Ascending aorta (tissue), 2 donors: ENCODE data around the gene IGF2. TPM values are rescaled to one million over a fixed set of nuclear protein-coding genes. Genes with fewer than 3 reads are reported as not detected.

ENCODE experiments used
- DNase-seq, 2 donors: peaks; one replicate each; pipeline ENCODE4 v3.0.0-alpha.2; 2019; ENCODE audit warnings: low spot score in 2 of 2
- H3K27ac ChIP-seq, 2 donors: fragments of 200-600 bp; sonication (generic); one replicate each; pipeline ENCODE4 v1.5.1; 2016 to 2017; ENCODE audit warnings: mild to moderate bottlenecking in 1 of 2
- H3K27me3 ChIP-seq: fragments of 200-600 bp; sonication (generic); one replicate; pipeline ENCODE4 v1.5.1; 2017
- H3K36me3 ChIP-seq, 2 donors: fragments of 200-600 bp; sonication (generic); one replicate each; pipeline ENCODE4 v1.5.1; 2016
- H3K4me1 ChIP-seq, 2 donors: fragments of 200-600 bp; sonication (generic); one replicate each; pipeline ENCODE4 v1.5.1; 2016 to 2017; ENCODE audit warnings: mild to moderate bottlenecking in 1 of 2
- H3K4me3 ChIP-seq, 2 donors: fragments of 200-600 bp; sonication (generic); one replicate each; pipeline ENCODE4 v1.5.1; 2016 to 2017; ENCODE audit warnings: mild to moderate bottlenecking in 1 of 2
- H3K9me3 ChIP-seq, 2 donors: fragments of 200-600 bp; sonication (generic); one replicate each; pipeline ENCODE4 v1.5.1; 2016
- CTCF ChIP-seq, 3 experiments: fragments of 200-600 bp in 2 of 3; fragments of 450-650 bp in 1 of 3; sonication (generic) in 2 of 3; IDR thresholded peaks; one replicate each; pipeline ENCODE4 v1.5.1; 2016 to 2019; ENCODE audit warnings: antibody characterized with exemption in 3 of 3, mild to moderate bottlenecking in 1 of 3, moderate library complexity in 1 of 3
- intact Hi-C: fragments of 100-400 bp; cut with DNase I; formaldehyde crosslinking; loops from one replicate; pipeline ENCODE4 v1.15.1; 2023
- total RNA-seq: library from RNA; depleted of rRNA; stranded (reverse); fragments of >200 nt; gene quantifications from one replicate; pipeline ENCODE4 v1.1.0, GENCODE V29; 2016

Gene IGF2
- total RNA-seq, 1 donor from 2014 or later = 124 TPM

- DNase-seq = peak; percentile 16 to 77
- Histone ChIP-seq H3K9me3 (no peaks in the 10 kb centered on the region), H3K4me1 (peaks cover 0 to 3% of the 10 kb centered on the region in 2 donors), H3K36me3 (no peaks in the 10 kb centered on the region), H3K27me3 (no peaks in the 10 kb centered on the region), H3K27ac (no peak overlapping the region), H3K4me3 (no peak overlapping the region)
- intact Hi-C loops = no loop called here
- TF ChIP-seq CTCF (IDR thresholded peaks at IDR 0.05) = peak; percentile 49 to 66 (median 49)
These were observed 17.4 kb upstream of the IGF2 start for GRCh38 chr11:2156416-2157182.

GRCh38 chr11:2155511-2155910 is 16.3 kb upstream of the IGF2 start:
- Histone ChIP-seq H3K27ac (no peak overlapping the region), H3K9me3 (no peaks in the 10 kb centered on the region), H3K36me3 (no peaks in the 10 kb centered on the region), H3K4me1 (peaks cover 0 to 5% of the 10 kb centered on the region in 2 donors), H3K27me3 (no peaks in the 10 kb centered on the region), H3K4me3 (no peak overlapping the region)
- intact Hi-C loops = no loop called here
- no peak for TF ChIP-seq CTCF (IDR thresholded peaks at IDR 0.05)
- DNase-seq = no peak

GRCh38 chr11:2154889-2155288 is 15.7 kb upstream of the IGF2 start:
- no peak for DNase-seq
- Histone ChIP-seq H3K27me3 (no peaks in the 10 kb centered on the region), H3K36me3 (no peaks in the 10 kb centered on the region), H3K4me3 (no peak overlapping the region), H3K9me3 (no peaks in the 10 kb centered on the region), H3K27ac (no peak overlapping the region), H3K4me1 (peaks cover 0 to 5% of the 10 kb centered on the region in 2 donors)
- TF ChIP-seq CTCF (IDR thresholded peaks at IDR 0.05) = no peak
- intact Hi-C loops = loop anchor here (5.0 kb wide), 1 partner anchor 273 kb away; no protein-coding TSS in a partner anchor

- Histone ChIP-seq H3K9me3 (no peaks in the 10 kb centered on the region), H3K27ac (no peak overlapping the region), H3K4me3 (no peak overlapping the region), H3K27me3 (no peaks in the 10 kb centered on the region), H3K36me3 (no peaks in the 10 kb centered on the region), H3K4me1 (peaks cover 0 to 5% of the 10 kb centered on the region in 2 donors)
- intact Hi-C loops = loop anchor here (5.0 kb wide), 1 partner anchor 272 kb away; no protein-coding TSS in a partner anchor
- no peak for TF ChIP-seq CTCF (IDR thresholded peaks at IDR 0.05)
- DNase-seq = no peak
These were observed 15.0 kb upstream of the IGF2 start for GRCh38 chr11:2154195-2154585.

- intact Hi-C loops = loop anchor here (5.0 kb wide), 1 partner anchor 271 kb away; no protein-coding TSS in a partner anchor
These were observed 14.5 kb upstream of the IGF2 start for GRCh38 chr11:2153581-2154194.

More at GRCh38 chr11:2153581-2154194, 14.5 kb upstream of the IGF2 start:
- Histone ChIP-seq H3K27me3 (no peaks in the 10 kb centered on the region), H3K9me3 (no peaks in the 10 kb centered on the region), H3K27ac (no peak overlapping the region), H3K36me3 (no peaks in the 10 kb centered on the region), H3K4me3 (no peak overlapping the region), H3K4me1 (peaks cover 0 to 5% of the 10 kb centered on the region in 2 donors)
- no peak for TF ChIP-seq CTCF (IDR thresholded peaks at IDR 0.05)
- no peak for DNase-seq
